NCI-H1694 (cell line): ENCODE measurements around the gene HSPB8.

Source experiments
- DNase-seq: peaks from one replicate; lab custom pipeline; 2025; lab: John Stamatoyannopoulos, UW

The HSPB8 gene, protein sequence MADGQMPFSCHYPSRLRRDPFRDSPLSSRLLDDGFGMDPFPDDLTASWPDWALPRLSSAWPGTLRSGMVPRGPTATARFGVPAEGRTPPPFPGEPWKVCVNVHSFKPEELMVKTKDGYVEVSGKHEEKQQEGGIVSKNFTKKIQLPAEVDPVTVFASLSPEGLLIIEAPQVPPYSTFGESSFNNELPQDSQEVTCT

DNA sequence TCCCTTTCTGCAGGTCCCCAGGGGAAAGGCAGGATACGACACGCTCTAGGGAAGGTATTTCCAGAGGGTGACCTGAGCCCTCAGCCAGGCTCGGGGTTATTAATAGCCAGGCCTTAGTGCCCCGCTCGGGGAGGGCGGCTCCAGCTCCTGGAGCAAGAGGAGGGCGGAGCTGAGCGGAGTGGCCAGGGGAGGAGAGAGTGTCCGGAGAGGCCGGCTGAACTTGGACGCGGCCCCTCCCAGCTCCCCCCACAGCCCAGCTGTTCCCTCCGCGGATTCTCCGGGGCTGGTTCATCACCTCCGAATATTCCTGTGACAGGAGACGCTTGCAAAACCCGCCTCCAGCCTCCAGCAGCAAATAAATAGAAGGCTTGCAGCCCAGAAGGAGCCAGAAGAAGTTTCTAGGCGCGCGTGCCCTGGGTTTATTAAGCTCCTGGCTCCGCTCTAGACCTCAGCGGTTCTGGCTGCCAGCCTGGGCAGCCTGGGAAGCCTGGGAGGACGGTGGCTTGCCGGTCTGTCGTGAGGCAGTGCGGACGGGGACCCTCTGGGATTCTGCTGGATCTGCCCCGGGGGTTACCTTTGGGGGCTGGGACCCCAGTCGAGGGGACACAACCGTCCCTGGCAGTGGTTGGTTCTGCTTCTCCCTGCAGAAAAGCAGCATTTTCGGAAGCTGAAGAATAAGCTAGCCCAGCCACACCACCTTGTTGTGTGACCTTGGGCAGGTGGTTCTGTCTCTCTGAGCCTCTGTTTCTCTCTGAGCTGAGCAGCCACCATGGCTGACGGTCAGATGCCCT lies at the start of gene HSPB8:
TSS of gene HSPB8 (plus strand) at position 388 of the 791 bp plus-strand sequence. CDS start at position 770, 382 bp downstream.
- DNase-seq = no peak

DNA sequence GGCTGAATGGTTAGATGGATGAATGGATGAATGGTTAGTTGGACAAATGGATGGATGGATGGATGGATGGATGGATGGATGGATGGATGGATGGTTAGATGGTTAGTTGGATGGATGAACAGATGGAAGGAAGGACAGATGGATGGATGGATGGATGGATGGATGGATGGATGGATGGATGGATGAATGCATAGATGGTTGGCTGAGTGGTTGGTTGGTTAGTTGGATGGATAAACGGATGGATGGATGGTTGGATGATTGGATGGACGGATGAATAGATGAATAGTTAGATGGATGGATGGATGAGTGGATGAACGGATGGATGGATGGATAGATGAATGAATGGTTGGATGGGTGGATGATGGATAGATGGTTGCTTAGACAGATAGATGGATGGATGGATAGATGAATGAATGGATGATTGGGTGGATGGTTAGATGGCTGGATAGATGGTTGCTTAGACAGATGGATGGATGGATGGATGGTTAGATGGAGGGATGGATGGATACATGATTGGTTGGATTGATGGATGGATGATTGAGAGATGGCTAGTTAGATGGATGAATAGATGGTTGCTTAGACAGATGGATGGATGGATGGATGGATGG lies 48.8 kb upstream of the HSPB8 start:
- no peak for DNase-seq

DNA sequence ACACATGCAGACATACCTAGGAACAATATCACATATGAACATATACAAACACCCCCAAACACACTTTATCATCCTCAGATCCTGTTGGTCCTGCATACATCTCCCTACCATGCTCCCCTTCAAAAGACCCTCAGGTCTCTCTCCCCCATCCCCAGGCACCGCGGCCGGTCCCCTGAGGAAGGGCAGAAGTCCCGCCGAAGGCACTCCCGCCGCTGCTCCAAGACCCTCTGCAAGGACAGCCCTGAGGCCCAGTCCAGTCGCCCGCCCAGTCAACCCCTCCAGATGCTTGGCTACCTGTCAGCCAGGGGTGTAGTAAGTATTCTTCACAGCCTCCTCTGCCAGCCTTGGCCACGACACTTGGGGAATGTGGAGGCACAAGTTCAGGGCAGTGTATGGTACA lies 48.2 kb upstream of the HSPB8 start:
- no peak for DNase-seq

DNA sequence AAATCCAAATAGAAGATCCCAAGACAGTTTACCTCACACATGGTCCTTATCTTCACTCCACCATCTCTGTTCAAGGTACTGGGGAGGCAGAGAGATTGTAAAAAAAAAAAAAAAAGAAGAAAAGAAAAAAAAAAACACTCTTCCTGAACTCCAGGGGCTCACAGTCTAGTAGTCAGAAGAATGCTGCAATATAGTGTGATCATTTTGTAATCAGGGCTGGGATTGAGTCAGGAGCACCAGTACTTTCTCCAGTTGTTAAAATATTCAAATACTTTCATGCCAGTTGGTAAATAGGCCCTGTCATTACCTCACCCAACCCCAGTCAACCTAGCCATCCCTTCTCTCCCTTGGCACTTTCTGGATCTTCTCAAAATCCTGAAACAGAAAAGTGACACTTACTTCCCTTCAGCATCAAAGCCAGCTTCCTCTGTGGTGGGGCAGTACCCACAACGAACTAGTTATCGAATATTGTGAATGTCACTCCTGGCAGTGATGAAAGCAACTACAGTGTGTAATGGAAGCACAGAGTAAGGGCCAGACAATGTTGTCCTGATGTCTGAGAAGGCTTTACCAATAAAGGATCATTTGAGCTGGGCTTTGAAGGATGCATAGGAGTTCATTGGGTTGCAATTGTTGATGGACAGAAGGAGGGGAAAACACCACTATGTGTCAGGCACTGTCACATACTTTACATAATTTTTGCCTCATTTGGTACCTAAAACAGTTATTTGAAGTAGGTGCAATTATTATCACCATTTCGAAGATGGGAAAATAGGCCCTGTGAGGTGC lies 44.3 kb upstream of the HSPB8 start:
- DNase-seq = no peak

DNA sequence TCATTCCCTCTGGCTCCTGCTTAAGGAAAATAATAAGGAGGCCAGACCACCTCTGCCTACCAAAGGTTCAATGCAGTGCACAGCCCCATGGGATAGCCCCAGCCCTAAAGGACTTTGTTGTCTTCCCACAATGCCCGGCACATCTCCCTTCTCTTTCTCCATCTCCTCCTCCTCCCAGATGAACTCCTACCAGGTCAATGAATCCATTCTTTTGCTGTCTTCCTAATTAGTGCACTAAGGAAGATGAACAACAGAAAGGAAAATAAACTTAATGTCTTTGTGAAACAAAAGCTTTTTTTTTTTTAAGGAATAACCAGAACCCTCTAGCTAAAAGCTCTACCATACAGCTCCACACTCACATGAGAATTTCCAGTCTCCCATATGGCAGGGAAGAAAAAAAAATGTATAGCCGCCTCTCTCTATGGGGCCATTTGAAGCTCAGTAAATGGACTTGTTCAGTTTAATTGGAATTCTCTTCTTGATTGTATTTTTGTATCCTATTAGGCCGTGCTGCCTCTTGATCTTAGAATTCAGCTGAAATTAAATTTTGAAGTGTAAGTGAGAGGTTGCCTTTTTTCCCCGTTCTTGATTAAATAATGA lies 41.8 kb upstream of the HSPB8 start:
- no peak for DNase-seq

DNA sequence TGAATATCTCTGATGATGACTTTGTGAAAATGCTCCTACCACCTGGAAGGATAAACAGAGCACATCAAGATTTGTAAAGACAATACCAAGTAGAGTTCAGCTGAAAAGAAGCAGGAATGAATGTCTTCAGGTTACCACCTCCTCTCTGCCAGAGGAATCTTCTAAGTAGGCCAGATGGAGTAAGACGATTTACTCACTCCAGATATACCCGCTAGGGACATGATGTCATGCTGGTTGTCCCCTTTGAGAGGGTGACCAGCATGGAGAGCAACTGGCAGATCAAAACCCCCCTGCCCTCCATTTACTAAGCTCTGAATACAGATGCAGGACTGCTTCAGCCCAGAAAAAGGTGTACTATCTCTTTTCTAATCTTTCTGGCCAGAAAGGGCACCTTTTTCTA lies 39.3 kb upstream of the HSPB8 start:
- no peak for DNase-seq

DNA sequence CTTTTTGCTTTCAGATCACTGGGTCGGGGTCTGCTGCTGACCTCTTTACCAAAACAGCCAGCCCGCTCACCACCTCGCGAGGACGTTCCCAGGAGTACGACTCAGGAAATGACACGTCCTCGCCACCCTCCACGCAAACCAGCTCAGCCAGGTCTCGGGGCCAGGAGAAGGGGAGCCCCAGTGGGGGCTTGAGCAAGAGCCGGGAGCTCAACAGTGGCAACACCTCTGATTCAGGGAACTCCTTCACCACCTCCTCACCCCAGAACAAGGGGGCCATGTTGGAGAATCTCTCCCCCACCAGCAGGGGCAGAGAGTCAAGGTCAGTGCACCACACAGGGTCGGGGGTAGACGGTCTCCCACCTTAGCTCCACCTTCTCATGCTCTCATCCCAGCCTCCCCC lies 33.4 kb upstream of the HSPB8 start:
- no peak for DNase-seq

DNA sequence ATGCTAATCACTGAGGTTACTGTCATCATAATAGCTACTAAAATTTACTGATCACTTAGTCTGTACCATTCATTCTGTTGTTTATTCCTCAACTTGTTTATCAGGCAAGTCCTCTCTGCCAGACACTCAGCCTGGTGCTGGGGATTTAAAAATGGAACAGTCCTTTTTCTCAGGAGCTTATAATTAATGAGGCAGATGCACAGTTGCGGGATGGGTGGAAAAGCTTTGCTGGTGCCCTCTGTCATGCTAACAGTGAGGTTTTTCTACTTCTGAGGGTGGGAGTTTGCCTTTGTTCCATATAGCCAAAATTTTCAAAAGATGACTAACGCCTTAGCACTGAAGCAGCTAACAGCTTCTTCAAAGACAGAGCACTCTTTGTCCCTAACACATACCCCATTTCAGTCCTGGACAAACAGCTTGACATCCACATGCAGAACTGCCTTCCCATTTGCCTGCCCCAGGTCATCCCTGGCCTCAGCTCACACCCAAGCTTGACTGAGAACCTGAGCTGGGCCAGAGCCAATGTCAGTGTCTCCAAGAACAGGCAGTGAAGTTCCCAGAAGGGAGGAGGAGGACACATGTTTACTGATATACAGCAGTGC lies 30.8 kb upstream of the HSPB8 start:
- no peak for DNase-seq

DNA sequence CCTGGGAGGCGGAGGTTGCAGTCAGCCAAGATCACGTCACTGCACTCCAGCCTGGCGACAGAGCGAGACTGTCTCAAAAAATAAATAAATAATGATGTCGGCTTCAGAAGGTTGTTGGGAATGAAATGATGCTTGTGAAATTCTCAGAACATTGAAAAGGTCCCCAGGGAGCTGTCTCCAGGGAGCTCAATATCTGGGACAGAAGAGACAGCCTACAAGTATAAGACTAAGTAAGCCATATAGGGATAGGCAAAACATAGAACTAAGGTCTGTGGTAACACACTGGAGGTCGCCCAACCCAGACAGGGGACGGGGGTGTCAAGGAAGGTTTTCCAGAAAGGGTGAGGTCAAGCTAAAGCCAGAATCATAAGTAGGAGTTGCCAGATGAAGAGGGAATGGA lies 29.5 kb upstream of the HSPB8 start:
- DNase-seq = no peak

DNA sequence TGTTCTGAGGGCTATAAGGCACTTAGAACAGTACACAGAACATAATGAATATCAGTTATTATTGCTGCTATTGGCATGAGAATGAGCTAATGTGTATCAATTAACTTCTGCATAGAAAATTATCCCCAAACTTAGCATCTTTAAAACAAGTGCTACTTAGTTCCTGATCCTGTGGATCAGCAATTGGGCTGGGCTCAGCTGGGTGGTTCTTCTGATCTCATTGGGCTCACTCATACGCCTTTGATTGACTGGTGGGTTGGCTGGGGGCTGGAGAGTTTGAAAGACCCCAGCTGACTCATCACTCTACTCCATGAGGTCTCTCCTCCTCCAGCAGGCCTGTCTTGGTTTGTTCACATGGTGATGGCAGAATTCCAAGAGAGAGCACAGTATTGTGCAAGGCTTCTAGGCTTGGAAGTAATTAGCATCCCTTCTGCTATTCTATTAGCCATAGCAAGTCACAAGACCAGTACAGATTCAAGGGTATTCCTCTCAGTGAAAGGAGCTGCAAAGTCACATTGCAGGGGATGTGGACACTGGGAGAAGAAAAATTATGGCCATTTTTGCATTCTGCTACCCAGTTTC lies 27.2 kb upstream of the HSPB8 start:
- no peak for DNase-seq

DNA sequence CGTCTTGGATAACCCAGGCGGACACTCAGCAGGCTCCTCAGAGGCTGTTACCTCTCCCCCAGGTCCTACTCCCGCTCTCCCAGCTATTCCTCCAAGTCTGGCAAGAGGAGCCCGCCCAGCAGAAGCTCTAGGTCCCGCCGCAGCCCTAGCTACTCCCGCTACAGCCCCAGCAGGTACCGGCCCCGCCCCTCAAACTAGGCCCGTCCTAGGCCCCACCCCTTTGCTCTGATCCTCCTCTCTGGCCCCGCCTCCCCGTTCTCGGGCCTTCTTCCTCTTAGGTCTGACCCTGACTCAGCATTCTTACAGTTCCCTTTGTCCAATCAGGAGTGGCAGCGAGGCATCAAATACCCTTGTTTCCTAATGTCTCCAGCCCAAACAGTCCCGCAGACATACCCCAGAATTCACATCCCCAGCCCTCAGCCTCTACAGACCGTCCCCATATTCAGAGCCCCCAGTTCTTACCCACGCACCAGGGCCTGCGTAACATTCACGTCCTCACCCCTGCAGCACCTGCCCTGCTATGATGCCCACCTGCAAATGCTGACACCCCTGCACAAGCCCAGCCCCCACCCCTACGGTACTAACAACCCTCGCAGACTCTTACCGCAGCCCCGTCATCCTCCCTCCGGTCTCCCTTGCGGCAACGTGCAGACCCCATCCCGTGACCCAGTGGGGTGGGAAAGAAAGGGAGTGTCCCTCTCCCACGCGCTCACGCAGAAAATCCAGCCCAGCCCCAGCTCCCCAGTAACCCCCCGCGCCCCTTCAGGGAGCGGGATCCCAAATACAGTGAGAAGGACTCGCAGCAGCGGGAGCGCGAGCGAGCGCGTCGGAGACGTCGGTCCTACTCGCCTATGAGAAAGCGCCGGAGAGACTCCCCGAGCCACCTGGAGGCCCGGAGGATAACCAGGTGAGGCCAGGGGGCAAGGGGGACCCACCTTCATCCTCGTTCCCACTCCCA lies 25.0 kb upstream of the HSPB8 start:
- no peak for DNase-seq

DNA sequence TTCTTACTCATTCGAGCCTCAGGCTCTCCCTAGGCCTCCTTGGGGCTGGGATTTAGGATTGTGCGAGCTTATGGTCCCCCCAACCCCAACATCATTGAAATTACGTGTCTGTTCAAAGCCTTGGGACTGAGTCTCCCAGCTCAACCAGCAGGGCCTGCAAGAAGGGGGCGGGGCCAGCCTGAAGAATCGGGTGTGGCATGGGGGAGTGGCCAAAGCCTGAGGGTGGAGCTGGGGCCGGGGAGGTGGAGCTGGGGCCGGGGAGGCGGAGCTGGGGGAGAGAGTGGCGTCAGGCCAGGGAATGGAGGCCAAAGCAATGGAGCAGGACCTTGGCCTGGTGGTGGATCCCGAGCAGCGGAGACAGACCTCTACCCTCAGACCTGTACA lies 24.3 kb upstream of the HSPB8 start:
- DNase-seq = no peak

DNA sequence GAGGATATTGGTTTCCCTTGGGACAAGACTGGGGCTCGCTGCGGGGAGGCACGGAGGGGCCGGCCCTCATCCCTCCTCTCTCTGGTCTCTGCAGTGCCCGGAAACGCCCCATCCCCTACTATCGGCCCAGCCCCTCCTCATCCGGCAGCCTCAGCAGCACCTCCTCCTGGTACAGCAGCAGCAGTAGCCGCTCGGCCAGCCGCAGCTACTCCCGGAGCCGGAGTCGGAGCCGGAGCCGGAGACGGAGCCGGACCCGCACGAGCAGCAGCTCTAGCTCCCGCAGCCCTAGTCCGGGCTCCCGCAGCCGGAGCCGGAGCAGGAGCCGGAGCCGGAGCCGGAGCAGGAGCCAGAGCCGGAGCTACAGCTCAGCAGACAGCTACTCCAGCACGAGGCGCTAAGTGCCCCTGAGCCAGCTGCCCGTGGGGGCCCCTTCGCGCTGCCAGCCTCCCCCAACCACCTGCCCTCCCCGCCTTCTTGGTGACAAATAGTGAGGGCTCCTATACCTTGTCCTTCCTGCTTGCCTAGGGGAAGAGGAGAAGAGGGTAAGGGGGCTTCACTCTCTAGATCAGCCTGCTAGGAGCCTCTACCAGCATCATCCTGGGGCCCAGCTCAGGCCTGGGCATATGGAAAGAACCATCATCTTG lies 22.2 kb upstream of the HSPB8 start:
- no peak for DNase-seq

DNA sequence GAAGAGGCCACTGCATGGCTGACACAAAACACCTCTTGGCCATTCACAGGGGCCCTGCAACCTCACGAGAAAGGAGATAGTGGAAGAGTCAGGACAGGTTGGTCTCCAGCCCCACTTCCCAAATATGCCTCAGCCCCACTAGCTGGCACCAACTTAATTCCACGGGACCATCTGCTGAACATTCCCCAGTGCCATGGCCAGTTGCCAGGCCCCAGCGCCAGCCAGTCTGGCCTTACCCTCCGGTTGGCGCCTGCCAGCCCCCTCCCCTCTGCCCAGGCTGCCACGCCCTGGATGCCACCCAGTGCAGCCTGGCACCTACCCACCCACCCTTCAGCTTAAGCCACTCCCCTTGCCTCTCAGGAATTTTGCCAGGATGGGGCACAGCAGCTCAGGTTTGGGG lies 21.2 kb upstream of the HSPB8 start:
- peak; percentile 85 for DNase-seq

DNA sequence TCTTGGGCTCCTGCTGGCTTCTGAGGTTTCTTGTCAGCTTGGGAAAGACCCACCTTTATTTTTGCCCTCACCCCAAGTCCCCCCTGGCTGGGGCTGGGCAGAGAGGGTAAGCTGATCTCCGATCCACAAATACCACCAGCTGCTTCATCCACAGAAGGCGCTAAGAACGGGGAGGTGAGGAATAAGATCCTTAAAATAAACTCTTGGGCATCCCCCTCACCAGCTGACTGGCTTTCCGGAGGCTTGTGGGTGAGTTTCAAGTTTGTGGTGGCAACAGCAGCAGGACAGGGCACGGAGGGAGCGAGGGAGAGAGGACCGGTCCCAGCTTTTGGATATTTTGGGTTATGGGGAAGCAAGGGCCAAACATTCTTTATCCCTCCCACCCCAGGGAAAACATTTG lies 20.8 kb upstream of the HSPB8 start:
- DNase-seq = peak; percentile 42

DNA sequence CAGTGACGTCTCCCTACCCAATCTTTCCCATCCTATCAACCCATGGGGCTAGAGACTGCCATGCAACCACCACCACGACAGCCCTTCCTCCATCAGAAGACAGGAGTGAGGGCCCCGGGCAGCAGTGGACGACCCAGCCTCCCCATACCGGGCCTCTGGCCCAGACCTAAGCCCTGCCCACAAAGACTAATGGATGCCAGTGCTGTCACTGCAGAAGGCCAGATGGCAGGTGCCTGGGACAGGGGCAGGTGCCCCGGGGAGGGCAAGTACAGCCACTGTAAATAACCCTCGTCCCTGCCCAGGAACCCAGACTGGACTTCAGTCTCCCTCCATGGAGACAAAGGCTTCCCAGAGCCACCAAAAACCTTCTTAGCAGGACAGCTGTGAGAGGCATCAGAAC lies 20.3 kb upstream of the HSPB8 start:
- no peak for DNase-seq

DNA sequence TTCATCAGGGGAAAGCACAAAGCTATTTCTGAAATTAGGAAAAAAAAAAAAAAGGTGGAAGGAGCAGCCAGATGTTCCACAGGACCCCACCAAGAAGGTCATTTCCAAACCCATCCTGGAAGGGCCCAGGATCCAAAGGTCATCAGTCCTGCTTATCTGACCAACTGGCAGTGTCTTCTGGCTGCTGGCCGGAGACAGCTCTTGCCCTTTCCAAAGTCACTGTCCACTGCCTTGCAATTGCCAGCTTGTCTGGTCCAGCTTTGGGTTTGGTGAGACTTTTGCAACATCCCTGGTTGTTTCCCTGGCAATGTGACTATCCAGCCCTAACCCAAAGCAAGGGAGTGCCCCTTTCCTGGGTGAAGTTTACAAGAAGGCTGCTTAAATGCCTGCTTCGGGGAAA lies 18.9 kb upstream of the HSPB8 start:
- DNase-seq = no peak

DNA sequence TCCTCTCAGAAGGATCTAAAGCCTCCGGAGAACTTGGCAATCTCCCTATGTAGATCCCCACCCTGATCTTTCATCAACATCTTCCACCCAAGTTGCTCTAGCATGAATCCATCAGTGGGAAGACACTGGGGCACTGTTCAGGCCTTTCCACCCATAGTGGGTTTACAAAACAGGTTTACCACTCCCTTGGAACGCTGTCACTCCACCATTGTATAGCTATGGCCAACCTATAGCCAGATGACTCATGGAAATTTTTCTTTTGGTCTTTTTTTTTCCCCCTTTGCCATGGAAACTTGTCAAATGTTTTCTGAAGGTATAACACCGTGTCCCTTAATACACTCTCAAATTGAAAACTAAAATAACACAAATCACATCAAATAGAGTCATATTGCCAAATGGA lies 10.8 kb upstream of the HSPB8 start:
- no peak for DNase-seq

DNA sequence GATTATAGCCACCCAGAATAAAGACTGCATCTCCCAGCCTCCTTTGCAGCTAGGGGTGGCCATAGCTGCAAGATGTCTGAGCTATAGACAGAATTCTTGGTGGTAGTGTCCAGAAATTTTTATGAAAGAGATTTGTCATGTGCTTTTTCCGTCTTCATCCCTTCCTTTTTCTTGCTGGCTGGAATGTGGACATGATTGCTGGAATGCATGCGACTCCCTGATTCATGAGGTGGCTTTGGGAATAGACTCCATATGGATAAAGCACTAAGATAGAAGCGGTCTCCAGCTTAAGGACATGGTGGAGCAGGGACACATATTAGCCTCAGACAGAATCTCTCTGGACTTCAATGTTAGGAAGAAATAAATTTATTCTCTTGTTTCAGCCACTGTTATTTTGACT lies 10.0 kb upstream of the HSPB8 start:
- no peak for DNase-seq

DNA sequence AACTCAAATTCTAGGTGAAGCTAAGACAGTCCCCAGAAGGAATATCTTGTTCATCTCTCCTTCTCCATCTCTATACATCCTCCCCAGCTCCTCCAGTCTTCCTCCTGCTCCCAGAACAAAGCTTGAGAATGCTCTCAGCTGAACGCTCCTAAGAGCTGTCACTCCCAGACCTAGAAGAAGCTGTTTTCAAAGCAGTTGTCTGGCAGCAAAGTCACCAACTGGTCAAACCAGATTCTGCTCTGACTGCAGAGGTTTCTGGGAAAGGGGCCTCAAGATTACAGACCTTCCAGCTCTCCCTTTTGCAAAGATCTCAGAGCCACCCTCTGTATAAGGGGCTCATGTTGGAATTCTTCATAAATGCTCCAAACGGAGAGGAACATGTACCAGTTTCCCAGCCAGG lies 9.6 kb upstream of the HSPB8 start:
- no peak for DNase-seq
